Sigmoid colon (tissue), 7 donors: ENCODE results near the gene PPFIBP2. TPM values are rescaled to one million over a fixed set of nuclear protein-coding genes. Genes with fewer than 3 reads are reported as not detected.
A peak's percentile ranks its signal among the peaks of the same experiment; 100 is the strongest.

Experiments used
- DNase-seq: peaks from one replicate; pipeline ENCODE4 v3.0.0-alpha.2; 2019
- H3K27ac ChIP-seq, 4 donors: fragments of 200-600 bp; sonication (generic); one replicate each; pipeline ENCODE4 v1.5.1; 2016 to 2019; ENCODE audit warnings: mild to moderate bottlenecking in 1 of 4
- H3K27me3 ChIP-seq, 3 donors: fragments of 200-600 bp; sonication (generic); one replicate each; pipeline ENCODE4 v1.5.1; 2019; ENCODE audit warnings: mild to moderate bottlenecking in 1 of 3
- H3K36me3 ChIP-seq, 4 donors: fragments of 200-600 bp; sonication (generic); one replicate each; pipeline ENCODE4 v1.5.1; 2016 to 2019
- H3K4me1 ChIP-seq, 4 donors: fragments of 200-600 bp; sonication (generic); one replicate each; pipeline ENCODE4 v1.5.1; 2017 to 2019
- H3K4me3 ChIP-seq, 4 donors: fragments of 200-600 bp; sonication (generic); one replicate each; pipeline ENCODE4 v1.5.1; 2017 to 2019; ENCODE audit warnings: mild to moderate bottlenecking in 2 of 4, moderate library complexity in 1 of 4
- H3K9me3 ChIP-seq, 4 donors: fragments of 200-600 bp in 3 of 4; sonication (generic) in 3 of 4; one replicate each; pipeline versions ENCODE4 v1.5.1 to v1.6.1; 2013 to 2019
- EP300 ChIP-seq, 4 donors: sonication (generic); formaldehyde crosslinking; IDR thresholded peaks; one replicate each; pipeline ENCODE4 v1.6.1; 2017; ENCODE audit warnings: antibody characterized with exemption in 4 of 4
- POLR2A ChIP-seq, 2 donors: fragments of 450-650 bp; IDR thresholded peaks; one replicate each; pipeline ENCODE4 v1.6.1; 2016; ENCODE audit warnings: antibody characterized with exemption in 2 of 2, mild to moderate bottlenecking in 2 of 2, moderate library complexity in 2 of 2
- POLR2AphosphoS5 ChIP-seq, 4 donors: sonication (generic); formaldehyde crosslinking; IDR thresholded peaks; one replicate each; pipeline ENCODE4 v1.6.1; 2017; ENCODE audit warnings: antibody characterized with exemption in 4 of 4
- WGBS, 2 donors: extraction: QIAGEN DNeasy Blood & Tissue Kit; methylation state at CpG; one replicate each; pipeline ENCODE4 v1.1.7; 2013; 5-methylcytosine and 5-hydroxymethylcytosine counted together
- intact Hi-C: fragments of 100-400 bp; cut with DNase I; formaldehyde crosslinking; loops from one replicate; pipeline ENCODE4 v1.15.1; 2023
- polyA plus RNA-seq, 3 donors: library from polyadenylated mRNA; stranded (reverse); fragments of 200-250 nt; gene quantifications; one replicate each; pipeline ENCODE4 v1.2.3, GENCODE V29; 2013
- total RNA-seq, 4 donors: library from RNA; depleted of rRNA; stranded (reverse); fragments of >200 nt; gene quantifications; one replicate each; pipeline ENCODE4 v1.1.0, GENCODE V29; 2016
- TF ChIP-seq, protein P1 (sequence below), 4 experiments: fragments of 450-650 bp in 3 of 4; fragments of 200-600 bp in 1 of 4; IDR thresholded peaks; one replicate each; pipeline ENCODE4 v1.5.1; 2016 to 2019; ENCODE audit warnings: antibody characterized with exemption in 4 of 4, mild to moderate bottlenecking in 3 of 4, moderate library complexity in 2 of 4
- donor health status: healthy with polysubstance abuse.
- donor health status: Bipolar disorder and iron deficiency.
- donor health status: healthy.

PPFIBP2 gene
- total and polyA plus RNA-seq, 7 donors = 4.1 to 33.5 (median 11.6) TPM

DNA sequence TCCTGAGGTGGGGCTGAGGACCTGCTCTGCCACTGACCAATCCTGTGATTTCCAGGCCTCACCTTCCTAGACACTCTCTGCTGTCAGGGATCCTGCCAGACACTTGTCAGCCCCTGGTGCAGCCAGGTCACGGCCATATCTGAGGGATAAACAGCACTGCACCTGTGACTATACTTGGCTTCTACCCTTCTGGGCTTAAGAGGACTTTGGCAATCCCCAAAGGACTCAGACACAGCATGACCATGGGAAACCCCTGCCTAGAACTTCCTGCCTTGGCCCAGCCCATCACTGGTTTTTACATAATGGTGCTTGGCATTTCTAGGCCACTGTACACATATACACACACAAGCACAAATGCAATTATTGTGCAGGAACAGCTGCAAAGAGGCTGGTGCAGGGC, 40.1 kb upstream of the PPFIBP2 start:
- no peaks in the 10 kb centered on the region for H3K36me3 ChIP-seq
- H3K4me1 ChIP-seq = no peaks in the 10 kb centered on the region
- no peaks in the 10 kb centered on the region for H3K27me3 ChIP-seq
- WGBS, 2 donors = 54 to 78% methylated on average over 1 of the region's 1 CpG
- no peak overlapping the region for H3K27ac ChIP-seq
- no peaks in the 10 kb centered on the region for H3K9me3 ChIP-seq
- intact Hi-C loops = no loop called here
- TF ChIP-seq POLR2A (IDR thresholded peaks at IDR 0.05) (no peak), POLR2AphosphoS5 (IDR thresholded peaks at IDR 0.05) (no peak)
- DNase-seq = no peak
- H3K4me3 ChIP-seq = no peak overlapping the region

DNA sequence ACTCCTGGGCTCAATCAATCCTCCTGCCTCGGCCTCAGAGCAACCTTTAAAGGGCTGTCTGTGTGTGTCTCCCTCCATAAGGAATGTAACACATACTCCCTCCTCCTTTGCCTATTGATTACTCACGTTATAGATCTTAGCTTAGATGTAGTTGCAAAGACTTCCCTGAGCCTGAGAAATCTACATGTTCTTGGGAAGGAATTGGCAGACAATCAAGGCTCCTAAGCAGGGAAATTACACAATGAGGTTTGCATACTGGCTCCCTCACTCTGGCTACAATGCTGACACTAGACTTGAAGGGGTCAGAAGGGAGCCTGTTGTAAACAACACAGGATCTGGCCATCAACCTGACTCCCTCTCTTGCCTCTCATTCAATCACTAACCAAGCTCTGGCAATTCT, 33.7 kb upstream of the PPFIBP2 start:
- H3K4me3 ChIP-seq = no peak overlapping the region
- no peaks in the 10 kb centered on the region for H3K36me3 ChIP-seq
- TF ChIP-seq EP300 (IDR thresholded peaks at IDR 0.05) (no peak), POLR2AphosphoS5 (IDR thresholded peaks at IDR 0.05) (no peak)
- 64 to 71% methylated on average over 2 of the region's 2 CpGs for WGBS, 2 donors
- DNase-seq = no peak
- H3K9me3 ChIP-seq = no peaks in the 10 kb centered on the region
- intact Hi-C loops = no loop called here
- no peaks in the 10 kb centered on the region for H3K27me3 ChIP-seq
- H3K4me1 ChIP-seq = peaks cover 0 to 6% (median 0%) of the 10 kb centered on the region in 4 donors
- no peak overlapping the region for H3K27ac ChIP-seq

DNA sequence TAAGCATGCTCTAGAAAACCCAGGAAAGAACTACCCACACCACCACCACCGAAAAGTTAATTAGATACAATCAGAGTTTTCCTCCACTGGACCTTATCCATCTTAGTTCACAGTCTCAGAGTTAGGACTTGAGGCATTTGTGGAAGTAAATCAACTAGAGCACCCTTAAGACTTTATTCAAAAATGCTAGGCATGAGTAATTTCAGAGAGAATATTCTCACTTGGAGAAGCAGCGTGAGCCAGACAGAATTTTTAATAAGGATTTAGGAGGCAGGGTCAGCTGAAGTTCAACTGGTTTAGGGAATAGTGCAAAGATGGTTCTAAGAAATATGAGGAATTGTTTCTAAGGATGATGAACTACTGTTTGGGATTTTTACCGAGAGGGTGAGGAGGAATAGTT, 29.7 kb upstream of the PPFIBP2 start:
- intact Hi-C loops = no loop called here
- Histone ChIP-seq H3K4me1 (peaks cover 0 to 6% (median 0%) of the 10 kb centered on the region in 4 donors), H3K27me3 (no peaks in the 10 kb centered on the region), H3K4me3 (no peak overlapping the region), H3K27ac (no peak overlapping the region), H3K36me3 (no peaks in the 10 kb centered on the region), H3K9me3 (no peaks in the 10 kb centered on the region)
- DNase-seq = no peak
- WGBS, 2 donors = 83 to 90% methylated on average over 3 of the region's 3 CpGs
- TF ChIP-seq, protein P1, sequence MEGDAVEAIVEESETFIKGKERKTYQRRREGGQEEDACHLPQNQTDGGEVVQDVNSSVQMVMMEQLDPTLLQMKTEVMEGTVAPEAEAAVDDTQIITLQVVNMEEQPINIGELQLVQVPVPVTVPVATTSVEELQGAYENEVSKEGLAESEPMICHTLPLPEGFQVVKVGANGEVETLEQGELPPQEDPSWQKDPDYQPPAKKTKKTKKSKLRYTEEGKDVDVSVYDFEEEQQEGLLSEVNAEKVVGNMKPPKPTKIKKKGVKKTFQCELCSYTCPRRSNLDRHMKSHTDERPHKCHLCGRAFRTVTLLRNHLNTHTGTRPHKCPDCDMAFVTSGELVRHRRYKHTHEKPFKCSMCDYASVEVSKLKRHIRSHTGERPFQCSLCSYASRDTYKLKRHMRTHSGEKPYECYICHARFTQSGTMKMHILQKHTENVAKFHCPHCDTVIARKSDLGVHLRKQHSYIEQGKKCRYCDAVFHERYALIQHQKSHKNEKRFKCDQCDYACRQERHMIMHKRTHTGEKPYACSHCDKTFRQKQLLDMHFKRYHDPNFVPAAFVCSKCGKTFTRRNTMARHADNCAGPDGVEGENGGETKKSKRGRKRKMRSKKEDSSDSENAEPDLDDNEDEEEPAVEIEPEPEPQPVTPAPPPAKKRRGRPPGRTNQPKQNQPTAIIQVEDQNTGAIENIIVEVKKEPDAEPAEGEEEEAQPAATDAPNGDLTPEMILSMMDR (IDR thresholded peaks at IDR 0.05) = no peak
- no peak for TF ChIP-seq EP300 (IDR thresholded peaks at IDR 0.05)
- TF ChIP-seq POLR2AphosphoS5 (IDR thresholded peaks at IDR 0.05) = no peak
- no peak for TF ChIP-seq POLR2A (IDR thresholded peaks at IDR 0.05)

DNA sequence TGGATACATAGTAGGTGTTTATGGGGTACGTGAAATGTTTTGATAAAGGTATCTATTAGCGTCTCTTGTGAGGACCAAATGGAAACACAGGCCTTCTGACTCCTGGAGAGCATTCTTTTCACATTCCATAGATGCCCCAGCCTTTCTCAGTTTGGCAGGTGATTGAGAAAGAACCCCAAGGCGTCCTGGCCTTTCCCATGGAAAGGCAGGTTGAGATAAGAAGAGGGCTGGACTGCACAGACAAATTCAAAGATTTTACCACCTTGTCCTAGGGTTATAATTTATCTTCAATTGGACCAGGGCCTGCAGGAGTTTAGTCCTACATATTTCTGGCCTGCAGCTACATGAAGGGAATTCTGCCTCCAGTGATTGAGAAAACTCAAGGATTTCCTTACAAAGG, 29.2 kb upstream of the PPFIBP2 start:
- peak overlapping the region in 1 of 4 donors; percentile 27 for H3K4me3 ChIP-seq
- intact Hi-C loops = no loop called here
- peak overlapping the region in 3 of 4 donors; percentile 29 to 55 (median 51) for H3K27ac ChIP-seq
- H3K36me3 ChIP-seq = no peaks in the 10 kb centered on the region
- H3K27me3 ChIP-seq = no peaks in the 10 kb centered on the region
- DNase-seq = no peak
- TF ChIP-seq POLR2A (IDR thresholded peaks at IDR 0.05) (no peak), POLR2AphosphoS5 (IDR thresholded peaks at IDR 0.05) (no peak)
- 84 to 85% methylated on average over 3 of the region's 3 CpGs for WGBS, 2 donors
- H3K4me1 ChIP-seq = peaks cover 0 to 6% (median 0%) of the 10 kb centered on the region in 4 donors
- H3K9me3 ChIP-seq = no peaks in the 10 kb centered on the region

DNA sequence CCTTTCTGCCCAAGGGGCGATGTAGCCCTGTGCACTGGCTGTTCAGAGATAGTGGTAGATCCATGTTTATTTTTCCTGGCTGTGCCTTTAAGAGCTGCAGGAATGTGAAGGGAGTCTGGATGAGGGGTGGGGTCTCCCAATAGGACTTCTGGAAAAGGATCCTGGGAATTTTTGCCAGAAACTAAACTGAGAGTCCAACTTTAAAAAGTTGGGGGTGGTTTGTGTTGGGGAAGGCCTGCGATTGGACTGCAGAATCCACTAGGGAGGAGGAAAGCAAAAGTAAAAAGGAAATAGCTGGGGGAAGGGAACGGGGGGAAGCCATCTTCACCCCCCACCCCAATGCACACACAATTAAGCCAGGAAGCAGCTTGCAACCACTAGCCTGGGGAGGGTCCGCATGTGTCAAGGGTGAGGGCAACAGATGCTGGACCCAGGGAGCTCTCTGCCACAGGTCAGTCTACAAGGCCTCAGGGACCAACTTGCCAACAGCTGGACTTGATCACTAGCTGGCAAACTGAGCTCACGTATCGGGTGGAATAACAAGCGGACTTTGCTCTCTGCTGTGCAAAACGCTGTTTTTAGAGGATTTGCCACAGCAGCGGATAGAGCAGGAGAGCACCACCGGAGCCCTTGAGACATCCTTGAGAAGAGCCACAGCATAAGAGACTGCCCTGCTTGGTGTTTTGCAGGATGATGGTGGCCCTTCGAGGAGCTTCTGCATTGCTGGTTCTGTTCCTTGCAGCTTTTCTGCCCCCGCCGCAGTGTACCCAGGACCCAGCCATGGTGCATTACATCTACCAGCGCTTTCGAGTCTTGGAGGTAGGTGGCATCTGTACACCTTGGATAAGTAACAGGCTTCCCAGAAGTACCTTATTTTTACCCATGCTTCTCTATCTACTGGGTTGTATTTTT, 28.4 kb upstream of the PPFIBP2 start, which contains the start of gene OLFML1:
Gene OLFML1, plus strand, starts transcription at position 321 of the 912 bp plus-strand sequence. Its CDS starts 370 bp downstream, at position 691.
- Histone ChIP-seq H3K27ac (peak within 1 kb of the TSS; percentile 29 to 68 (median 53)), H3K4me3 (peak within 1 kb of the TSS; percentile 25 to 40 (median 32))
- DNase-seq = no peak

More for the DNA sequence above, 28.4 kb upstream of the PPFIBP2 start, which contains the start of gene OLFML1:
- WGBS, 2 donors = 69 to 77% methylated on average over 15 of the region's 15 CpGs
- intact Hi-C loops = no loop called here
- TF ChIP-seq POLR2AphosphoS5 (IDR thresholded peaks at IDR 0.05) = peak in 1 of 4 donors; percentile 25
- TF ChIP-seq EP300 (IDR thresholded peaks at IDR 0.05) = no peak
- TF ChIP-seq POLR2A (IDR thresholded peaks at IDR 0.05) = no peak
- TF ChIP-seq, protein P1 (IDR thresholded peaks at IDR 0.05) = no peak
- Histone ChIP-seq H3K27me3 (no peaks in the 10 kb centered on the region), H3K9me3 (no peaks in the 10 kb centered on the region), H3K36me3 (no peaks in the 10 kb centered on the region), H3K4me1 (peaks cover 0 to 6% (median 0%) of the 10 kb centered on the region in 4 donors)
